ENCODE measurements around the gene AGPS.
"Not testable (repeated sequence)": the region's sequence is repeated elsewhere in the genome, so short reads cannot be mapped to it uniquely, and the experiment has no call there.

The AGPS gene

DNA sequence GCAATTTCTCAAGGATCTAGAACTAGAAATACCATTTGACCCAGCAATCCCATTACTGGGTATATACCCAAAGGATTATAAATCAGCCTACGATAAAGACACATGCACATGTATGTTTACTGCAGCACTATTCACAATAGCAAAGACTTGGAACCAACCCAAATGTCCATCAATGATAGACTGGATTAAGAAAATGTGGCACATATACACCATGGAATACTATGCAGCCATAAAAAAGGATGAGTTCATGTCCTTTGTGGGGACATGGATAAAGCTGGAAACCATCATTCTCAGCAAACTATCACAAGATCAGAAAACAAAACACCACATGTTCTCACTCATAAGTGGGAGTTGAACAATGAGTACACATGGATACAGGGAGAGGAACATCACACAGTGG, 67.2 kb downstream of the AGPS start:
- not testable (repeated sequence) for H3K27ac ChIP-seq (ENCODE audit: low read depth, low read length); H3K4me1 ChIP-seq (ENCODE audit: insufficient read depth, low read length); H3K9me3 ChIP-seq (ENCODE audit: low read length); H3K4me3 ChIP-seq (ENCODE audit: low read depth in 1 of 2, low read length in 2 of 2); H3K36me3 ChIP-seq (ENCODE audit: insufficient read depth, low read length); H3K9ac ChIP-seq (ENCODE audit: low read length); H3K27me3 ChIP-seq (ENCODE audit: control insufficient read depth in 1 of 2, insufficient read depth in 2 of 2, low read length in 2 of 2)

DNA sequence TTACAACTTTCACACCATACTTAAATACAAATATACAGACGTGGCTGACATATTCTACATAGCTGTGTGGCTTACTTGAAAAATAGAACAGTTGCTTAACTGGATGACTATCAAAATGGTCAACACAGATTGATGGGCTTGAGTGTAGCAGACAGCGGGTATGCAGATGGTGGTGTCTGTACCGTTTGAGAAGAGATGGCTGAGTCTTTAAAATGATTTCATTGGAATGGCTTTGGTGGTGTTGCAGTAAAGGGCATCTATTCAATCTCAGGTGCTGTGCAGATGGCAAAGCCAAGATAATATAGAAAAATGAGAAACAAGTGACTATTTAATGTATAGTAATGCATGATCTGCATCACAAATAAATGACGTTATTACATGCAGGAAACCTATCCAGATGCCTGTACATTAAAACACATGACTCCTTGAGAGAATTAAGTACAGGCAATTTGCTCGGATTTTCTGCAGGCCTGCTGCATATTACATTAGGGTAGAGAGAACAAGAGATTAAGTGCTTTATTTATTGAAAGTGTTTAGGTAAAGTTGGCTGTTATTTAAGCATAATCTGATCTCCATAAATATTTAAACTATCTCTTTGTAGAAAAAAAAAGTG, 68.5 kb downstream of the AGPS start:
- Histone ChIP-seq H3K36me3 (ENCODE audit: insufficient read depth, low read length) (peaks cover 3% of the 10 kb centered on the region), H3K4me3 (ENCODE audit: low read depth in 1 of 2, low read length in 2 of 2) (no peak overlapping the region), H3K27ac (ENCODE audit: low read depth, low read length) (no peak overlapping the region), H3K27me3 (ENCODE audit: control insufficient read depth in 1 of 2, insufficient read depth in 2 of 2, low read length in 2 of 2) (no peaks in the 10 kb centered on the region), H3K9ac (ENCODE audit: low read length) (no peak overlapping the region), H3K4me1 (ENCODE audit: insufficient read depth, low read length) (no peaks in the 10 kb centered on the region), H3K9me3 (ENCODE audit: low read length) (no peaks in the 10 kb centered on the region)

DNA sequence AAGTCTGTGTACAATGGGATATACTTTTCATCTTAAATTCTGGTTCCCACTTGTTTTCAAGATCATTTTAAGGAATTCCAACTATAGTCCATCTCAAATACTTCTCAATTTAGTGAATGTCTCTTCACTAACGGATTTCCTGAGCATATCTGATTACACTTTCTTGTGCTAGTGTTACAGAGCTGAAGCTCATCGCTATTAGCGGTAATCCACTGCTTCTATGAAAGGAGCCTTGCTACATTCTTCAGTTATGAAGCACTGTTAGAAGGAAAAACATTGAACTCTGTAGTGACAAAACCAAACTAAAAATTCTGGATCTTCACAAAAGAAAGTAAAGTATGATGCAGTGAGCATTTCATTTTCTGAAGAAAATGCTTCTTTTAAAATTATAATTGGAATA, 72.0 kb downstream of the AGPS start:
- Histone ChIP-seq H3K27me3 (ENCODE audit: control insufficient read depth in 1 of 2, insufficient read depth in 2 of 2, low read length in 2 of 2) (no peaks in the 10 kb centered on the region), H3K27ac (ENCODE audit: low read depth, low read length) (no peak overlapping the region), H3K4me3 (ENCODE audit: low read depth in 1 of 2, low read length in 2 of 2) (no peak overlapping the region), H3K9ac (ENCODE audit: low read length) (no peak overlapping the region), H3K9me3 (ENCODE audit: low read length) (no peaks in the 10 kb centered on the region), H3K4me1 (ENCODE audit: insufficient read depth, low read length) (no peaks in the 10 kb centered on the region), H3K36me3 (ENCODE audit: insufficient read depth, low read length) (peaks cover 4% of the 10 kb centered on the region)

DNA sequence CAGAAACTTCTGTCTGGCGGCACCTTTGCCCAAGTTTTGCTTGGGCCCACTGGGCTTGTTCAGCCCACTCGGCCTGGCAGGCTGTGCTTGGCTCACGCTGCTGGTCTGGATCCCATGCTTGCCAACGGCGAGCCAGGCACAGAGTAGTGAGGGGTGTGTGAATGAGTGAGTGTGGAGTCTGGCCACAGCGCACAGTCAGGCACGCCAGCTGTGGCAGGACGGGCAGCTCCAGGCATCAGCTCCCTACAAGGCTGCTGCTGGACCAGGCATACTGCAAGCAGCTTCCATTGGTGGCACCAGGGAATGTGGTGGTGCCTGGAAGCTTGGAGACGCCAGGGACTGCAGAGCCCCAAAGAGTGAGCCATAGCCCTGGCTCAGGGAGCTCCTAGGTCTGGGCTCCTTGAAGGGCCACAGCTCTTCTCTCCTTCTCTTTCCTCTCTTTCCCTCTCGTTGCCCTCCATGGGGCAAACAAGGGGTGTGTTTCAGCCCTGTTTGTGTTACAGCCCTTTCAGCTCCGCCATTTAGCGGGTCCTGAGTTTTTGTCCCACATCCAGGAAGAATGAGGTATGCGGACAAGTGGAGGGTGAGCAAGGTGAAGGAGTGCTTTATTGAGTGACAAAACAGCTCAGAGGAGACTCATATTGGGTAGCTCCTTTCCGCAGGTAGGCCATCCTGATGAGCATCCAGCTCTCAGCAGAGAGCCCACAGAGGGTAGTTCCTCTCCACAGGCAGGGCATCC, 73.0 kb downstream of the AGPS start:
- Histone ChIP-seq H3K36me3 (ENCODE audit: insufficient read depth, low read length) (peaks cover 4% of the 10 kb centered on the region), H3K27ac (ENCODE audit: low read depth, low read length) (no peak overlapping the region), H3K4me3 (ENCODE audit: low read depth in 1 of 2, low read length in 2 of 2) (no peak overlapping the region), H3K4me1 (ENCODE audit: insufficient read depth, low read length) (no peaks in the 10 kb centered on the region), H3K9me3 (ENCODE audit: low read length) (no peaks in the 10 kb centered on the region), H3K9ac (ENCODE audit: low read length) (no peak overlapping the region), H3K27me3 (ENCODE audit: control insufficient read depth in 1 of 2, insufficient read depth in 2 of 2, low read length in 2 of 2) (no peaks in the 10 kb centered on the region)

DNA sequence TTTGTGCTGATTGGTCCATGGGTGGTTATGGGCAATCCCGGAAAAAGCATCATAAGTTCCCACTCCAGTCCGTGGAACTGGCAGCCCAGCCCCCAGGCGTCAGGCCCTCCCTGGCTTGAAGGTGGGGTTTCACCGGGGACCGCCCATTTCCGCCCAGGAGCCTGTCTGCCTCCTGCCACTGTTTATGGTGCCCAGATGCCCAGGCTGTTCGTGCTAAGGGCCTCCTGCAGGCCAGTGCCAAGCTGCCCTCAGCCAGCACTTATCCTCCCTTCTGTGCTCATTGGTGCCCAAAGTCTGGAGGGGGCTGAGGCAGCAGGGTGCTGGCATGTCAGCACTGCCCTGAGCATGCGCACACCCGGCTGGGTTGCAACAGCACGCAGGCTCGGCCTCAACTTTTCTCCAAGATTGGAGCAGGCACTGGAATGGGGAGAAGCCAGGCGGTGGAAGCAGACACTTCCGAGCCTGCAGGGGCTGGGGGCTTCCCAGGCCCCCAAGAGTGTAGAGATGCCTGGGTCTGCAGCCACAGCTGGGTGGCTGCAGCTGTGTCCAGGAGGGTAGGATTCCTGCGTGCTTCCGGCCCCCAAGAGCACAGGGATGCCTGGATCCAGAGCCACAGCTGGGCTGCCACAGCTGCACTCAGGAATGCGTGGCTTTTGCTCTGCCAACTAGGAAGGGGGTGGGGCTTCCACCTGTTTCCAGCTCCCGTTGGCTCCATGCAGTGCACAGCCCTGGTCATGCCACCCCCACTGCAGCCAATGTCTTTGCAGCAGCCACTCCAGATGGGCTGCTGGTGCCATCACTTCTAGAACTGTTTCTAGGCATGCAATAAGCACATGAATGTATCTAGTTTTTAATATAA, 74.0 kb downstream of the AGPS start:
- Histone ChIP-seq H3K4me3 (ENCODE audit: low read depth in 1 of 2, low read length in 2 of 2) (no peak overlapping the region), H3K36me3 (ENCODE audit: insufficient read depth, low read length) (peaks cover 4% of the 10 kb centered on the region), H3K27me3 (ENCODE audit: control insufficient read depth in 1 of 2, insufficient read depth in 2 of 2, low read length in 2 of 2) (no peaks in the 10 kb centered on the region), H3K4me1 (ENCODE audit: insufficient read depth, low read length) (no peaks in the 10 kb centered on the region), H3K27ac (ENCODE audit: low read depth, low read length) (no peak overlapping the region), H3K9me3 (ENCODE audit: low read length) (no peaks in the 10 kb centered on the region), H3K9ac (ENCODE audit: low read length) (no peak overlapping the region)

DNA sequence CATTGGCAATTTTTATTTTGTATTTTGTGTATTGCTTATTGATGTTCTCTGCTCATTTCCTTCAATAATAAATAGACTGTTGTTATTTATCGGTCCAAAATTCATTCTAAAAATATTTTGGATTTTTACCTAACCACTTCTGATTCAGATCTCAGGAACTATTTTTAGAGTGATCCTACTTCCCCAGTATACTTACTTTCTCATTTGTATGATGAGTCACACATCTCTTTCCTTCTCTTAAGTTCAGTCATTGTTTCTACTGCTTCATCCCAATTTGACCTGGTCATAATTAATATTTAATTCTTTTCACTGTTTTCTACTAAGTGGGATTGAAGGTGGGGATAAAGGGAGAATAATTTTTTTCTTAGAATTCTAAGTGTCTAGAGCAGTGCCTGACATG, 75.1 kb downstream of the AGPS start:
- peaks cover 4% of the 10 kb centered on the region for H3K36me3 ChIP-seq (ENCODE audit: insufficient read depth, low read length)
- H3K4me3 ChIP-seq (ENCODE audit: low read depth in 1 of 2, low read length in 2 of 2): no peak overlapping the region
- no peaks in the 10 kb centered on the region for H3K4me1 ChIP-seq (ENCODE audit: insufficient read depth, low read length)
- H3K27me3 ChIP-seq (ENCODE audit: control insufficient read depth in 1 of 2, insufficient read depth in 2 of 2, low read length in 2 of 2): no peaks in the 10 kb centered on the region
- H3K27ac ChIP-seq (ENCODE audit: low read depth, low read length): no peak overlapping the region
- H3K9me3 ChIP-seq (ENCODE audit: low read length): no peaks in the 10 kb centered on the region
- no peak overlapping the region for H3K9ac ChIP-seq (ENCODE audit: low read length)

DNA sequence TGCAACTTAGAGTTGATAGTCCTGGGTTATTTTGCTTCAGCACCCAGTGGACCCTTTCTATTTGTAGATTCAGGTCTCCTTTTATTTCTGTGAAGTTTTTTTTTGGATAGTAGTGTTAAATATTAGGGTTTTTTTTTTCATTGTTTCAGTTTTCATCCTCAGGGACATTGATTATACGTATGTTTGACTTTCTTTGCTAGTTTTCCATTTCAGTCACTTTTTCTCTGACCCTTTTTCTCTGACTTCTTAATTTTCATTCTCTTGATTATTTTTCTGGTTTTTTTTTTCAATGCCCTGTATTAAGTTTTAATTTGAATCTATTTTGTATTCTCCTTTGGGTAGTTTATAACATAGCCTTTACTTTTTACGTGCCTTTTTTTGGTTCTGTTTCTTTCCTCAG, 79.4 kb downstream of the AGPS start:
- Histone ChIP-seq H3K9ac (ENCODE audit: low read length) (no peak overlapping the region), H3K27me3 (ENCODE audit: control insufficient read depth in 1 of 2, insufficient read depth in 2 of 2, low read length in 2 of 2) (no peaks in the 10 kb centered on the region), H3K36me3 (ENCODE audit: insufficient read depth, low read length) (no peaks in the 10 kb centered on the region)

DNA sequence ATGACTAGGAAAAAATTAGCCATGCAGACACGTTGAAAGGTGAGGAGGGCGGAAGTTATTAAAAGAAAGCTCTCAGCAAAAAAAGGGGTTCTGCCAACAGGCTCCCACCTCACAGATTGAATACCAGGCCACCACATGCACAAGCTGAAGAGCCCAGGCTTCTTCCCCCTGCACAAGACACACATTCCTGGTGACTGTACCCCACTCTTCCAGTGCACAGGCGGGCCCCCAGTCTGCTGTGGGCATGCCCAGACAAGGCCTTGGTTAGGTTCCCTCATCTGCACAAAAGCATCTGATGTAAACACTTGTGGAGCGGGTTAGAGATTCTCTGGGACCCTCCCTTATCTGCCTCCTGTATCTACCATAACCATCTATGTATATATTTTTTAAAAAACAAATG, 81.7 kb downstream of the AGPS start:
- H3K4me1 ChIP-seq (ENCODE audit: insufficient read depth, low read length): no peaks in the 10 kb centered on the region
- H3K27me3 ChIP-seq (ENCODE audit: control insufficient read depth in 1 of 2, insufficient read depth in 2 of 2, low read length in 2 of 2): no peaks in the 10 kb centered on the region
- no peak overlapping the region for H3K4me3 ChIP-seq (ENCODE audit: low read depth in 1 of 2, low read length in 2 of 2)
- H3K9me3 ChIP-seq (ENCODE audit: low read length): no peaks in the 10 kb centered on the region
- H3K27ac ChIP-seq (ENCODE audit: low read depth, low read length): no peak overlapping the region
- H3K36me3 ChIP-seq (ENCODE audit: insufficient read depth, low read length): no peaks in the 10 kb centered on the region
- H3K9ac ChIP-seq (ENCODE audit: low read length): no peak overlapping the region

More for the DNA sequence above, 79.4 kb downstream of the AGPS start:
- no peaks in the 10 kb centered on the region for H3K9me3 ChIP-seq (ENCODE audit: low read length)
- H3K4me1 ChIP-seq (ENCODE audit: insufficient read depth, low read length): no peaks in the 10 kb centered on the region
- no peak overlapping the region for H3K27ac ChIP-seq (ENCODE audit: low read depth, low read length)
- H3K4me3 ChIP-seq (ENCODE audit: low read depth in 1 of 2, low read length in 2 of 2): no peak overlapping the region

DNA sequence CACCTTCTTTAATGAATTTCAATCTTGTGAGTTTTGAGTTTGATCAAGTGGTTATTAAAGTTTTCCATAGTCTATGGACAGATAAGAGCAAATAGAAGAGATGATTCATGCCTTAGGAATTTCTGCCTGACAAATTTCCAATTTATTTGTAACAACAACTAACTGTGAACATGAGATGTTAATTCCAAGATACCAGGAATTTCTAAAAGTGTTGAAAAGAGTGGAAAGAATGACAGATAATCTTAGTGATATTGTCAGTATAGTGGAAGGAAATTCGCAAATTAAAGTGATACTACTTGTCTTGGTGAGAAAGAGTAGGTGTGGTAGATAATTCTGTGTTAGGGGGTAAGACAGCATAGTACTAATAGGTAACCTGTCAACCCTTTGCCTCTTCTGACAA, 82.4 kb downstream of the AGPS start:
- Histone ChIP-seq H3K27ac (ENCODE audit: low read depth, low read length) (no peak overlapping the region), H3K4me3 (ENCODE audit: low read depth in 1 of 2, low read length in 2 of 2) (no peak overlapping the region), H3K9me3 (ENCODE audit: low read length) (no peaks in the 10 kb centered on the region), H3K4me1 (ENCODE audit: insufficient read depth, low read length) (no peaks in the 10 kb centered on the region), H3K9ac (ENCODE audit: low read length) (no peak overlapping the region), H3K36me3 (ENCODE audit: insufficient read depth, low read length) (no peaks in the 10 kb centered on the region), H3K27me3 (ENCODE audit: control insufficient read depth in 1 of 2, insufficient read depth in 2 of 2, low read length in 2 of 2) (no peaks in the 10 kb centered on the region)

DNA sequence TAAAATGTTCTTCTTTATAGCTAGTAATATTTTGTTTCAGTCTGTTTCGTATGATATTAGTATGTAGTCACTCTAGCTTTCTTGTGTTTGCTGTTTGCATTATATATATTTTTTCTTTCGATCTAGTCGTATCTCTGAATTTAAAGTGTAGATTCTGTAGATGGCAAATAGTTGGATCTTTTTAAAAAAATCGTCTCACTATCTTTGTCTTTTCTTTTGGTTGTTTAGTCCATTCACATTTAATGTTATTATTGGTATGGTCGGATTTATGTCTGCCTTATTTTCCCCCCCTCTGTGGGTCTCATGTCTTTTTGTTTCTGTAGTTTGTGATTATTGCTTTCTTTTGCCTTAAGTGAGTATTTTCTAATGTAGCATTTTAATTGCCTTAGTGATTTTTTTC, 84.3 kb downstream of the AGPS start:
- Histone ChIP-seq H3K4me3 (ENCODE audit: low read depth in 1 of 2, low read length in 2 of 2) (no peak overlapping the region), H3K4me1 (ENCODE audit: insufficient read depth, low read length) (no peaks in the 10 kb centered on the region), H3K36me3 (ENCODE audit: insufficient read depth, low read length) (no peaks in the 10 kb centered on the region), H3K27me3 (ENCODE audit: control insufficient read depth in 1 of 2, insufficient read depth in 2 of 2, low read length in 2 of 2) (no peaks in the 10 kb centered on the region), H3K9ac (ENCODE audit: low read length) (no peak overlapping the region), H3K9me3 (ENCODE audit: low read length) (no peaks in the 10 kb centered on the region), H3K27ac (ENCODE audit: low read depth, low read length) (no peak overlapping the region)

DNA sequence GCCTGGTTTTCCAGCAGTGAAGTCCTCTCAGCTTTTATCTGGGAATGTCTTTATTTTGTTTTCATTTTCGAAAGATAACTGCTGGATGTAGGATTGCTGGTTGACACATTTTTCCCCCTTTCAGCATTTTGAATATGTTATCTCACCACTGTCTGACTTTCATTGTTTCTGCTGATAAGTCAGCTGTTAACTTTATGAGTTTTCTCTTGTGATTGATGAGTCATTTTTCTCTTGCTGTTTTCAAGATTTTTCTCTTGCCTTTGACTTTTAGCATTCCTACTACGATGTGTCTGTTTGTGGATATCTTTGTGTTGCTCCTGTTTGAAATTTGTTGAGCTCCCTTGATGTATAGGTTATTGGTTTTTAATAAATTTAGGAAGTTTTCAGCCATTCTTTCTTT, 85.5 kb downstream of the AGPS start:
- no peaks in the 10 kb centered on the region for H3K4me1 ChIP-seq (ENCODE audit: insufficient read depth, low read length)
- no peaks in the 10 kb centered on the region for H3K36me3 ChIP-seq (ENCODE audit: insufficient read depth, low read length)
- no peak overlapping the region for H3K4me3 ChIP-seq (ENCODE audit: low read depth in 1 of 2, low read length in 2 of 2)

More for the DNA sequence above, 85.5 kb downstream of the AGPS start:
- no peaks in the 10 kb centered on the region for H3K9me3 ChIP-seq (ENCODE audit: low read length)
- no peak overlapping the region for H3K27ac ChIP-seq (ENCODE audit: low read depth, low read length)
- H3K9ac ChIP-seq (ENCODE audit: low read length): no peak overlapping the region
- H3K27me3 ChIP-seq (ENCODE audit: control insufficient read depth in 1 of 2, insufficient read depth in 2 of 2, low read length in 2 of 2): no peaks in the 10 kb centered on the region
